MCF 10A (cell line): ENCODE data around the gene DPPA4. TPM values are rescaled to one million over a fixed set of nuclear protein-coding genes. Genes with fewer than 3 reads are reported as not detected.

Experiments used
- BruUV-seq: library from RNA; stranded (reverse); fragments of 400-500 nt; replicated peaks from 2 replicates; lab custom pipeline; 2021; lab: Mats Ljungman, UMichigan
- CTCF ChIA-PET: fragments of 300-600 bp; sonication (Branson Sonifier 250); formaldehyde crosslinking; extraction: SDS; loops from one replicate; lab custom pipeline; 2021; ENCODE audit warnings: antibody characterized with exemption, inconsistent platforms; lab: Yijun Ruan, JAX
- POLR2A ChIA-PET: fragments of 300-600, 350-650 bp; sonication (Branson Sonifier 250); formaldehyde crosslinking; extraction: SDS; loops from one replicate; lab custom pipeline; 2020; ENCODE audit warnings: antibody characterized with exemption, inconsistent platforms; lab: Yijun Ruan, JAX
- DNase-seq: peaks from one replicate; pipeline ENCODE4 v3.0.0-alpha.2; 2018; ENCODE audit not compliant: unreplicated experiment
- H3K27ac Mint-ChIP-seq: one replicate; pipeline ENCODE4 v1.8.0; 2022; ENCODE audit warnings: mild to moderate bottlenecking, low read depth, mixed read lengths; ENCODE audit not compliant: unreplicated experiment
- H3K27me3 Mint-ChIP-seq: one replicate; pipeline ENCODE4 v1.8.0; 2022; ENCODE audit warnings: mixed read lengths; ENCODE audit not compliant: insufficient read depth, unreplicated experiment
- H3K36me3 Mint-ChIP-seq: one replicate; pipeline ENCODE4 v1.8.0; 2022; ENCODE audit warnings: mild to moderate bottlenecking, moderate library complexity, mixed read lengths; ENCODE audit not compliant: insufficient read depth, unreplicated experiment
- H3K4me1 Mint-ChIP-seq: one replicate; pipeline ENCODE4 v1.8.0; 2022; ENCODE audit warnings: mixed read lengths; ENCODE audit not compliant: insufficient read depth, unreplicated experiment
- H3K4me3 Mint-ChIP-seq: one replicate; pipeline ENCODE4 v1.8.0; 2022; ENCODE audit warnings: mild to moderate bottlenecking, moderate library complexity, mixed read lengths; ENCODE audit not compliant: unreplicated experiment
- H3K9me3 Mint-ChIP-seq: one replicate; pipeline ENCODE4 v1.8.0; 2022; ENCODE audit warnings: mixed read lengths; ENCODE audit not compliant: unreplicated experiment
- intact Hi-C: fragments of 100-400 bp; cut with micrococcal nuclease; formaldehyde crosslinking; loops from 2 replicates; pipeline ENCODE4 v1.14.1; 2022
- total RNA-seq: library from RNA; stranded (reverse); gene quantifications from 2 replicates; pipeline ENCODE4 v1.2.3, GENCODE V29; 2022
- TF ChIP-seq, protein P1 (sequence below): fragments of 200-600 bp; IDR thresholded peaks from one replicate; pipeline ENCODE4 v1.8.0; 2022; ENCODE audit warnings: antibody characterized with exemption, mild to moderate bottlenecking; ENCODE audit not compliant: unreplicated experiment

DPPA4 gene
- total RNA-seq, 1 experiment from 2014 or later, result not detected

- H3K9me3 Mint-ChIP-seq, result peaks cover 8% of the 10 kb centered on the region
- no peaks in the 10 kb centered on the region for H3K4me1 Mint-ChIP-seq
- DNase-seq, result no peak
- H3K36me3 Mint-ChIP-seq, result no peaks in the 10 kb centered on the region
- TF ChIP-seq, protein P1, sequence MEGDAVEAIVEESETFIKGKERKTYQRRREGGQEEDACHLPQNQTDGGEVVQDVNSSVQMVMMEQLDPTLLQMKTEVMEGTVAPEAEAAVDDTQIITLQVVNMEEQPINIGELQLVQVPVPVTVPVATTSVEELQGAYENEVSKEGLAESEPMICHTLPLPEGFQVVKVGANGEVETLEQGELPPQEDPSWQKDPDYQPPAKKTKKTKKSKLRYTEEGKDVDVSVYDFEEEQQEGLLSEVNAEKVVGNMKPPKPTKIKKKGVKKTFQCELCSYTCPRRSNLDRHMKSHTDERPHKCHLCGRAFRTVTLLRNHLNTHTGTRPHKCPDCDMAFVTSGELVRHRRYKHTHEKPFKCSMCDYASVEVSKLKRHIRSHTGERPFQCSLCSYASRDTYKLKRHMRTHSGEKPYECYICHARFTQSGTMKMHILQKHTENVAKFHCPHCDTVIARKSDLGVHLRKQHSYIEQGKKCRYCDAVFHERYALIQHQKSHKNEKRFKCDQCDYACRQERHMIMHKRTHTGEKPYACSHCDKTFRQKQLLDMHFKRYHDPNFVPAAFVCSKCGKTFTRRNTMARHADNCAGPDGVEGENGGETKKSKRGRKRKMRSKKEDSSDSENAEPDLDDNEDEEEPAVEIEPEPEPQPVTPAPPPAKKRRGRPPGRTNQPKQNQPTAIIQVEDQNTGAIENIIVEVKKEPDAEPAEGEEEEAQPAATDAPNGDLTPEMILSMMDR, result no peak
- H3K27ac Mint-ChIP-seq, result no peak overlapping the region
- no TSS peak for BruUV-seq
- intact Hi-C loops, result no loop called here
- H3K27me3 Mint-ChIP-seq, result no peaks in the 10 kb centered on the region
- CTCF ChIA-PET, result no interaction called here
- no peak overlapping the region for H3K4me3 Mint-ChIP-seq
- POLR2A ChIA-PET, result no interaction called here
These were observed 9.5 kb upstream of the DPPA4 start for GRCh38 chr3:109346770-109347295.

- CTCF ChIA-PET, result no interaction called here
- intact Hi-C loops, result no loop called here
- BruUV-seq, result no TSS peak
- DNase-seq, result no peak
- TF ChIP-seq, protein P1, result no peak
- peaks cover 8% of the 10 kb centered on the region for H3K9me3 Mint-ChIP-seq
- no peak overlapping the region for H3K27ac Mint-ChIP-seq
- no peaks in the 10 kb centered on the region for H3K27me3 Mint-ChIP-seq
- H3K4me1 Mint-ChIP-seq, result no peaks in the 10 kb centered on the region
- POLR2A ChIA-PET, result no interaction called here
- H3K36me3 Mint-ChIP-seq, result no peaks in the 10 kb centered on the region
- H3K4me3 Mint-ChIP-seq, result no peak overlapping the region
These were observed 8.8 kb upstream of the DPPA4 start for GRCh38 chr3:109346099-109346498.

DNA sequence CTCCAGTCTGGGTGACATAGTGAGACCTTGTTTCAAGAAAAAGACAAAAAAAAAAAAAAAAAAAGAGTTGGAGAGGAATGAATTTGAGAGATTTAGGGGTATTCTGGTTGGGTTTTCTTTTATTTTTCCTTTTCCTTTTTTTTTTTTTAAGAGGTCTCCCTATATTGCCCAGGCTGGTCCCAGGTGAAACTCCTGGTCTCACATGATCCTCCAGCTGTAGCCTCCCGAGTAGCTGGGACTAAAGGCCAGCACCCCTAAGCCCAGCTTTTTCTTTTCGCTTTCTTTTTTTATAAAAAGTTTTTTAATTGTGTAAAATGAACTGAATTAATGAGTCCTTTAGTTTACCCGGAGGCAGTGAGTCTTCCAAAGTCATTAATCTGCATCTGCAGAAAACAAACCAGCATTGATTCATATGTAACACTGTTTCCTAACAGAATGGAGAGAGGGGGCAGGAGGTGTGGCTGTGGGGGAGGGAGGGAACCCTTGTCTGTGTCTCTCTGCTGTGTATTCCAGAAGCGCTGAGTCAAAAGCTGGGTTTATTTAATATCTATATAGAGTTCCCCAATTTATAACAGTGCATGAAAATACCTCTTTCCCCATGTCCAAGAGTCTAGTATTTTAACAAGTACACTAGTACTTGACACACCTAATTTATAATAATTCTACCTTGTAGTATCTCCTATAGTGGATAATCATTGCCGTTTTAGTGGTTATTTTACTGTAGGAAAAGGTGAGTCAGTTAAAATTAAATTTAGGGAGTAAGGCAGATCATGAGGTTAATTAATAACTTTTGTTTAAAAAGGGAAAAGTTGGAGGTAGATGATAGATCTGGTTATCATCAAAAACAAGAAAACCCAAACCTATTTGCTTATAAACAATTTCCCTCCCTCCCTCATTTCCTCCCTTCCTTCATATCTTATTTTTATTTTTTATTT is 2.6 kb upstream of the DPPA4 start:
- no TSS peak for BruUV-seq
- Mint-ChIP-seq H3K36me3 (no peaks in the 10 kb centered on the region), H3K4me1 (no peaks in the 10 kb centered on the region), H3K9me3 (peaks cover 19% of the 10 kb centered on the region), H3K27me3 (no peaks in the 10 kb centered on the region), H3K27ac (no peak overlapping the region), H3K4me3 (no peak overlapping the region)
- intact Hi-C loops, result no loop called here
- POLR2A ChIA-PET, result no interaction called here
- TF ChIP-seq, protein P1, result no peak
- no peak for DNase-seq
- CTCF ChIA-PET, result interaction anchor here (0.6 kb wide), 2 partner anchors 20 to 975 kb away, joined by 3 read pairs; no protein-coding TSS in a partner anchor

- no TSS peak for BruUV-seq
- TF ChIP-seq, protein P1, result no peak
- H3K4me3 Mint-ChIP-seq, result no peak overlapping the region
- no peak overlapping the region for H3K27ac Mint-ChIP-seq
- intact Hi-C loops, result no loop called here
- no peak for DNase-seq
- H3K9me3 Mint-ChIP-seq, result peaks cover 19% of the 10 kb centered on the region
- no peaks in the 10 kb centered on the region for H3K4me1 Mint-ChIP-seq
- no peaks in the 10 kb centered on the region for H3K27me3 Mint-ChIP-seq
- POLR2A ChIA-PET, result no interaction called here
- no peaks in the 10 kb centered on the region for H3K36me3 Mint-ChIP-seq
- CTCF ChIA-PET, result interaction anchor here (0.6 kb wide), 1 partner anchor 975 kb away, joined by 3 read pairs; no protein-coding TSS in a partner anchor
These were observed 1.9 kb upstream of the DPPA4 start for GRCh38 chr3:109339197-109339596.
